GM18858 (cell line): Measurements from ENCODE around the gene SPINK14.

Source experiments
- ATAC-seq: cut with Tn5 transposase; IDR thresholded peaks from one replicate; pipeline ENCODE4 v1.9.1; 2021; ENCODE audit not compliant: unreplicated experiment

The SPINK14 gene

GRCh38 chr5:148168246-148168645 is at the start of gene SPINK14:
TSS of gene SPINK14 (plus strand) at chr5:148168546. CDS start at chr5:148169733, 1,187 bp downstream.
- ATAC-seq, result no peak

GRCh38 chr5:148120317-148120716 is 48.0 kb upstream of the SPINK14 start:
- ATAC-seq, result no peak

- no peak for ATAC-seq
These were observed 42.7 kb upstream of the SPINK14 start for GRCh38 chr5:148125641-148126040.

GRCh38 chr5:148135091-148136048 is 33.0 kb upstream of the SPINK14 start:
- no peak for ATAC-seq

- no peak for ATAC-seq
These were observed 27.5 kb upstream of the SPINK14 start for GRCh38 chr5:148140846-148141245.

GRCh38 chr5:148141645-148142044 is 26.7 kb upstream of the SPINK14 start:
- no peak for ATAC-seq

GRCh38 chr5:148145916-148146315 is 22.4 kb upstream of the SPINK14 start:
- ATAC-seq, result no peak

- no peak for ATAC-seq
These were observed 21.9 kb upstream of the SPINK14 start for GRCh38 chr5:148146487-148146886.

- no peak for ATAC-seq
These were observed 20.9 kb upstream of the SPINK14 start for GRCh38 chr5:148147415-148147814.

GRCh38 chr5:148151872-148152271 is 16.5 kb upstream of the SPINK14 start:
- ATAC-seq, result no peak

- no peak for ATAC-seq
These were observed 15.6 kb upstream of the SPINK14 start for GRCh38 chr5:148152781-148153180.

- no peak for ATAC-seq
These were observed 11.7 kb upstream of the SPINK14 start for GRCh38 chr5:148156609-148157008.

- no peak for ATAC-seq
These were observed 6.3 kb upstream of the SPINK14 start for GRCh38 chr5:148162038-148162437.

GRCh38 chr5:148163345-148163744 is 5.0 kb upstream of the SPINK14 start:
- no peak for ATAC-seq

- ATAC-seq, result no peak
These were observed 1.6 kb upstream of the SPINK14 start for GRCh38 chr5:148166550-148167283.

GRCh38 chr5:148172377-148172776 is 4.0 kb downstream of the SPINK14 start:
- ATAC-seq, result no peak

- no peak for ATAC-seq
These were observed 8.1 kb downstream of the SPINK14 start for GRCh38 chr5:148176480-148176879.

GRCh38 chr5:148177207-148177606 is 8.9 kb downstream of the SPINK14 start:
- no peak for ATAC-seq

- no peak for ATAC-seq
These were observed 11.0 kb downstream of the SPINK14 start for GRCh38 chr5:148179234-148179824.

- peak; percentile 84 for ATAC-seq
These were observed 18.1 kb downstream of the SPINK14 start for GRCh38 chr5:148186248-148187003.

GRCh38 chr5:148191010-148191409 is 22.7 kb downstream of the SPINK14 start:
- ATAC-seq, result no peak
